NOMO-1 treated with DMSO at 0.1 percent for 48 hours (cell line): Measurements from ENCODE around the gene WDR37.

Experiments
- DNase-seq: peaks from one replicate; lab custom pipeline; 2025; ENCODE audit not compliant: unreplicated experiment; lab: John Stamatoyannopoulos, UW

The WDR37 gene

GRCh38 chr10:1123972-1124371 is 67.8 kb downstream of the WDR37 start:
- no peak for DNase-seq

GRCh38 chr10:1124796-1125195 is 68.6 kb downstream of the WDR37 start:
- no peak for DNase-seq

- no peak for DNase-seq
These were observed 70.3 kb downstream of the WDR37 start for GRCh38 chr10:1126461-1126860.

GRCh38 chr10:1127629-1128028 is 71.4 kb downstream of the WDR37 start:
- DNase-seq = no peak

GRCh38 chr10:1128115-1128514 is 71.9 kb downstream of the WDR37 start:
- no peak for DNase-seq

GRCh38 chr10:1128649-1129048 is 72.5 kb downstream of the WDR37 start:
- no peak for DNase-seq

GRCh38 chr10:1130226-1130625 is 74.0 kb downstream of the WDR37 start:
- DNase-seq = no peak

- DNase-seq = no peak
These were observed 75.0 kb downstream of the WDR37 start for GRCh38 chr10:1130995-1131790.

GRCh38 chr10:1132584-1132983 is 76.4 kb downstream of the WDR37 start:
- DNase-seq = no peak

GRCh38 chr10:1133495-1134045 is 77.4 kb downstream of the WDR37 start:
- no peak for DNase-seq

- no peak for DNase-seq
These were observed 78.0 kb downstream of the WDR37 start for GRCh38 chr10:1134156-1134555.

GRCh38 chr10:1136268-1136667 is 80.1 kb downstream of the WDR37 start:
- DNase-seq = no peak

GRCh38 chr10:1137499-1138163 is 81.4 kb downstream of the WDR37 start:
- no peak for DNase-seq

GRCh38 chr10:1138529-1138928 is 82.3 kb downstream of the WDR37 start:
- no peak for DNase-seq

GRCh38 chr10:1141261-1141660 is 85.1 kb downstream of the WDR37 start:
- DNase-seq = no peak

GRCh38 chr10:1141701-1142100 is 85.5 kb downstream of the WDR37 start:
- DNase-seq = no peak

GRCh38 chr10:1142596-1142995 is 86.4 kb downstream of the WDR37 start:
- DNase-seq = no peak

- DNase-seq = no peak
These were observed 91.6 kb downstream of the WDR37 start for GRCh38 chr10:1147810-1148209.

GRCh38 chr10:1148855-1149605 is 92.8 kb downstream of the WDR37 start:
- DNase-seq = no peak

- no peak for DNase-seq
These were observed 93.8 kb downstream of the WDR37 start for GRCh38 chr10:1149793-1150637.

- no peak for DNase-seq
These were observed 94.4 kb downstream of the WDR37 start for GRCh38 chr10:1150638-1150955.
